HTR-8/SVneo (cell line): Measurements from ENCODE around the gene RILPL2.
"Not testable (repeated sequence)": the region's sequence is repeated elsewhere in the genome, so short reads cannot be mapped to it uniquely, and the experiment has no call there.

Experiments used
- DNase-seq: peaks from one replicate; pipeline ENCODE4 v3.0.0; 2011; ENCODE audit warnings: low spot score, mixed read lengths; ENCODE audit not compliant: insufficient read length
- FAIRE-seq: peaks from 2 replicates; lab custom pipeline; 2011; peaks lifted over from hg19 to GRCh38; lab: Jason Lieb, UNC

The RILPL2 gene

GRCh38 chr12:123452276-123452550 lies 15.7 kb upstream of the RILPL2 start:
- DNase-seq, FAIRE-seq: not testable (repeated sequence)

GRCh38 chr12:123450636-123451035 lies 14.2 kb upstream of the RILPL2 start:
- FAIRE-seq, result no peak
- DNase-seq, result no peak

- DNase-seq, result no peak
- no peak for FAIRE-seq
These were observed 13.4 kb upstream of the RILPL2 start for GRCh38 chr12:123449856-123450255.

- FAIRE-seq, result no peak
- DNase-seq, result no peak
These were observed 12.8 kb upstream of the RILPL2 start for GRCh38 chr12:123449249-123449733.

GRCh38 chr12:123446333-123446713 lies 9.8 kb upstream of the RILPL2 start:
- DNase-seq (no peak), FAIRE-seq (no peak)

DNA sequence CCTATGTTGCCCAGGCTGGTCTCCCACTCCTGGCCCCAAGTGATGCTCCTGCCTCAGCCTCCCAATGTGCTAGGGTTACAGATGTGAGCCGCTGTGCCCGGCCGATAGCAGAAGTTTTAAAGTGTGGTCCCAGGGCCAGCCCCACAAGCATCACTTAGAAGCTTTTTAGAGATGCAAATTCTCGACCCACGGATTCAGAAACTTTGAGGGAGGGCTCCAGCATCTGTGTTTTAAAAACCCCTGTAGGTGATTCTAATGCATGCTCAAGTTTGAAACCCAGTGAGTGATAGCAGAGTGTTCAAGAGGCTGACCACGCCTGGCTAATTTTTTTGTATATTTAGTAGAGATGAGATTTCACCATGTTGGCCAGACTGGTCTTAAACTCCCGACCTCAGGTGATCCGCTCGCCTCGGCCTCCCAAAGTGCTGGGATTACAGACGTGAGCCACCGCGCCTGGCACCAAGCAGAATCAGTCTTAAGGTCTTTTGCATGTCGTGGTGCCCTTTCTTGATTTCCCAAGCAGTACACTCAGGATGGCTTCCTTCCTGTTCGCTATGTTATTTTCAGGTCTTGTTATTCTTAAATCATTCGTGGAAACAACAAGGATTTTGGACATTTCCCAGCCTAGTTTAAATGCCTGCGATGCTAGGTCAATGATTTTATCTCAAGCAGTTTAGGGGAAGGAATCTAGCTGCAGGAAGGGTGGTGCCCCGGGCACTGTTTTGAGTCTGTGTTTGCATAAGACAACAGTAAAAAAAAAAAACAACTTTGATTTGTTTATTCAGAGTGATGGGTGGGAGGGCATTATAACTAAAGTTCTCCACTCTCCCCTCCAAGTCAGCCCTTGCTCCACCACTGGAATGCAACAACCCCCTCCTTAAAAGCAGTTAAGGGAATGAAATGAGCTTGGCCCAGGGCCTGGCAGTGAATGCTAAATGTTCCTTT lies 9.2 kb upstream of the RILPL2 start:
- FAIRE-seq, result no peak
- peak; percentile 23 for DNase-seq

GRCh38 chr12:123444092-123445026 lies 7.9 kb upstream of the RILPL2 start:
- FAIRE-seq, result no peak
- DNase-seq, result no peak

DNA sequence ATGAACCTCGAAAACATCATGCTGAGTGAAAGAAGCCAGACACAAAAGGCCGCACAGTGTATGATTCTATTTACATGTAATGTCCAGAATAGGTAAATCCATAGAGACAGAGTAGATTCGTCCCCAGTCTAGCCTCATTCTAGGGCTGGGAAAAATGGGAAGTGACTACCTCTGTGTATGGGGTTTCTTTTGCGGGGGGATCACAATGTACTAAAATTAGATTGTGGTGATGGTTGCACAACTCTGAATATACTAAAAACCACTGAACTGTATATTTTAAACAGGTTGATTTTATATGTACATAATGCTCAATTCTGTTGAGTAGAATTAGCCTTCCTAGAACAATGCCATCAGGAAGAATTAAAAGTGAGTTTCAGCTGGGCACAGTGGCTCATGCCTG lies 6.3 kb upstream of the RILPL2 start:
- FAIRE-seq (no peak), DNase-seq (no peak)

GRCh38 chr12:123441523-123442164 lies 5.2 kb upstream of the RILPL2 start:
- no peak for FAIRE-seq

DNA sequence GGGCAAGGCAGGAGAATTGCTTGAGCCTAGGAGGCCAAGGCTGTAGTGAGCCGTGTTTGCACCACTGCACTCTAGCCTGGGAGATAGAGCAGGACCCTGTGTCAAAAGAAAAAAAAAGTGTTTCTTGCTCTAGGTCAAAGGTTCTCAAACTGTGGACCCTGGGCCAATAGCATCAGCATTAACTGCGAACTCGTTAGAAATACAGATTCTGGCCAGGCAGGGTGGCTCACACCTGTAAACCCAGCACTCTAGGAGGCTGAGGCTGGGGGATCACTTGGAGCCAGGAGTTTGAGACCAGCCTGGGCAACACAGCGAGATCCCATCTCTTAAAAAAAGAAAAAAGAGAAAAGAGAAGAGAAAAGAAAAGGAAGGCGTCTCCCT lies 858 bp downstream of the RILPL2 start:
- no peak for FAIRE-seq

More at GRCh38 chr12:123441523-123442164, 5.2 kb upstream of the RILPL2 start:
- no peak for DNase-seq

GRCh38 chr12:123433615-123434014 lies 2.9 kb downstream of the RILPL2 start:
- FAIRE-seq (no peak), DNase-seq (no peak)

More for the DNA sequence above, 858 bp downstream of the RILPL2 start:
- DNase-seq, result no peak

DNA sequence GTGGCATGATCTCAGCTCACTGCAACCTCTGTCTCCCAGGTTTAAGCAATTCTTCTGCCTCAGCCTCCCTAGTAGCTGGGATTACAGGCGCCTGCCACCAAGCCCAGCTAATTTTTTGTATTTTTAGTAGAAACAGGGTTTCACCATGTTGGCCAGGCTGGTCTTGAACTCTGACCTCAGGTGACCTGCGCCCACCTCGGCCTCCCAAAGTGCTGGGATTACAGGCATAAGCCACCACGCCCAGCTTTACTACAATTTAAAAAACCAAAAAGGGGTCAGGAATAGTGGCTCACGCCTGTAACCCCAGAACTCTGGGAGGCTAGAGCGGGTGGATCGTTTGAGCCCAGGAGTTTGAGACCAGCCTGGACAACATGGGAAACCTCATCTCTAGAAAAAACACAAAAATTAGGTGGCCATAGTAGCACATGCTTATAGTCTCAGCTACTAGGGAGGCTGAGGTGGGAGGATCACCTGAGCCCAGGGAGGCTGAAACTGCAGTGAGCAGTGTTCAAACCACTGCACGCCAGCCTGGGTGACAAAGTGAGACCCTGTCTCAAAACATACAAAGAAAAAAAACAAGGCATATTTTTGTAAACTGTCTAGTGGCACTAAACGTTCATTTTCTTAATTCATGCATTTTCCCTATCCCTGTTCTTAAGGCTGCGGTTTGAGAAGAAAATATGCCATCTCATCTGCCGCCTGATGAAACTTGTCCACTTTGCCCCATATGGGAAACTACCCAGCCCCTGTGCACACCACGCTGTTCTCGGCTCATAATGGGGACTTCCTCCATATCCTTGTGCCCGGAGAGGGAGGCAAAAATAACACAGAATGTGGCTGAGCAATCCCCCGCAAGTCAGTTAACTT lies 4.3 kb downstream of the RILPL2 start:
- not testable (repeated sequence) for FAIRE-seq, DNase-seq

- DNase-seq, FAIRE-seq: not testable (repeated sequence)
These were observed 7.4 kb downstream of the RILPL2 start for GRCh38 chr12:123429101-123429500.

DNA sequence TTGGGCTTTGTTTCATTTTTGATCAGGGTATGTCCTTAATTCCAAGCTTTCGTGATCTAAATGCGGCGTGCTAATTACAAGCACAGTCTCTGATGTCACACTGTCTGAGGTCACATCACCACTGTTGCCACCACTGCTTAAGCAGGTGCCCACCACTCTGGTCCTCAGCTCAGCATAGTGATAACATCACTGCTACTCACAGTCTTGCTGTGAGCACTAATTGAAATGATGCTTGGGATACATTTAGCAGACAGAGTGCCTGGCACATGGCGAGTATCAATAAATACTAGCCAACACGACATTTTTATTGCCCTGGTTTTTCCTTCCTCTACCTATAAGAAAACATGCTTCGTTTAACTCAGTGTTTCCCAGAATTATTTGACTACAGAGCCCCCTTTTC lies 7.9 kb downstream of the RILPL2 start:
- no peak for DNase-seq
- FAIRE-seq, result no peak

GRCh38 chr12:123427036-123427769 lies 9.3 kb downstream of the RILPL2 start:
- DNase-seq (no peak), FAIRE-seq (no peak)

DNA sequence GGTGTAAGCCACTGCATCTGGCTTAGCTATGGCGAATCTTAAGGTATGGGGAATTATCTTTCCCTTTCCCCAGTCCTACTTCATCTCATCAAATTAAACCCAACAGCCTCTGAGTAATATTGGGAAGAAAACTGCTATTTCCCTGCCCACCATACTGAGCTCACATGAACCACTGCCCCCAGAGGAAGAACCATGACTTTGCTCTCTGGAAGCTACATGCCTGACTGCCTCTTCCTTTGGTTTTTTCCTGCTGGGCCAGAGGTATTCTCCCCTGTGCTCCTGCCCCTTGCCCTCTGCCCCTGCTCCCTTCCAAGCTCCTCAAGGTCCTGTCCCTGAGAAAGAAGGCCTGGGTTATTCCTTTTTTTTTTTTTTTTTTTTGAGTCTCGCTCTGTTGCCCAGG lies 15.2 kb downstream of the RILPL2 start:
- FAIRE-seq (no peak), DNase-seq (no peak)

- FAIRE-seq (no peak), DNase-seq (no peak)
These were observed 26.5 kb downstream of the RILPL2 start for GRCh38 chr12:123410041-123410412.

GRCh38 chr12:123409284-123410040 lies 27.0 kb downstream of the RILPL2 start:
- DNase-seq, FAIRE-seq: not testable (repeated sequence)
